H4 (cell line): Measurements from ENCODE around the gene KRTAP5-11. TPM values are rescaled to one million over a fixed set of nuclear protein-coding genes. Genes with fewer than 3 reads are reported as not detected.

ENCODE experiments used
- DNase-seq: peaks from one replicate; pipeline ENCODE4 v3.0.0-alpha.2; 2015; ENCODE audit warnings: low spot score
- total RNA-seq: library from RNA; depleted of rRNA; stranded (reverse); fragments of >200 nt; shearing (Covaris generic); gene quantifications from 2 replicates; pipeline ENCODE4 v1.2.3, GENCODE V29; 2014; rRNA removed

Gene KRTAP5-11
- total RNA-seq, 1 experiment from 2014 or later, result not detected

GRCh38 chr11:71532036-71532610 is 50.6 kb downstream of the KRTAP5-11 start:
- no peak for DNase-seq

Other genes starting within 250 kb of the KRTAP5-11 start
- 46.5 and 47.4 TPM in 2 replicates for gene DHCR7, start 134.5 kb downstream of the KRTAP5-11 start, total RNA-seq
- gene NADSYN1, start 129.7 kb downstream of the KRTAP5-11 start, total RNA-seq, result 19.3 and 35.4 TPM in 2 replicates
- gene KRTAP5-7, start 55.6 kb downstream of the KRTAP5-11 start, total RNA-seq, result not detected in 2 replicates
- gene KRTAP5-8, start 44.9 kb downstream of the KRTAP5-11 start, total RNA-seq, result not detected in 2 replicates
- gene KRTAP5-9, start 34.5 kb downstream of the KRTAP5-11 start, total RNA-seq, result not detected in 2 replicates
- gene KRTAP5-10, start 17.3 kb downstream of the KRTAP5-11 start, total RNA-seq, result not detected in 2 replicates